Left renal pelvis (tissue), 4 donors: ENCODE results near the gene GRID1. TPM values are rescaled to one million over a fixed set of nuclear protein-coding genes. Genes with fewer than 3 reads are reported as not detected.

Experiments used
- DNase-seq, 4 donors: peaks; one replicate each; pipeline ENCODE4 v3.0.0-alpha.2; 2013; ENCODE audit warnings: low read depth in 4 of 4, low spot score in 3 of 4
- polyA plus RNA-seq, 4 donors: library from polyadenylated mRNA; unstranded; fragments of 120-200 nt; gene quantifications; one replicate each; pipeline ENCODE4 v1.2.1, GENCODE V29; 2013; ENCODE audit not compliant: insufficient read length in 4 of 4

Gene GRID1
- polyA plus RNA-seq, 4 donors, result 1.6 to 5.4 (median 1.9) TPM

- no peak for DNase-seq
These were observed 762.4 kb downstream of the GRID1 start for GRCh38 chr10:85604136-85604725.

GRCh38 chr10:85603151-85603940 lies 763.2 kb downstream of the GRID1 start:
- DNase-seq, result no peak

GRCh38 chr10:85602713-85603112 lies 763.9 kb downstream of the GRID1 start:
- no peak for DNase-seq

GRCh38 chr10:85602306-85602705 lies 764.3 kb downstream of the GRID1 start:
- DNase-seq, result no peak

- no peak for DNase-seq
These were observed 765.1 kb downstream of the GRID1 start for GRCh38 chr10:85601526-85601925.

GRCh38 chr10:85600744-85601081 lies 765.9 kb downstream of the GRID1 start:
- no peak for DNase-seq

- DNase-seq, result no peak
These were observed 766.4 kb downstream of the GRID1 start for GRCh38 chr10:85600026-85600743.

GRCh38 chr10:85599081-85599480 lies 767.5 kb downstream of the GRID1 start:
- no peak for DNase-seq

GRCh38 chr10:85598646-85599045 lies 767.9 kb downstream of the GRID1 start:
- DNase-seq, result no peak

GRCh38 chr10:85597006-85597405 lies 769.6 kb downstream of the GRID1 start:
- DNase-seq, result no peak

- DNase-seq, result no peak
These were observed 770.2 kb downstream of the GRID1 start for GRCh38 chr10:85596389-85596788.

- no peak for DNase-seq
These were observed 772.4 kb downstream of the GRID1 start for GRCh38 chr10:85594239-85594638.

GRCh38 chr10:85593226-85593772 lies 773.3 kb downstream of the GRID1 start:
- DNase-seq, result no peak

GRCh38 chr10:85581371-85581770 lies 785.2 kb downstream of the GRID1 start:
- no peak for DNase-seq

GRCh38 chr10:85580585-85580984 lies 786.0 kb downstream of the GRID1 start:
- no peak for DNase-seq

GRCh38 chr10:85578860-85579259 lies 787.7 kb downstream of the GRID1 start:
- DNase-seq, result no peak

GRCh38 chr10:85575441-85575840 lies 791.2 kb downstream of the GRID1 start:
- DNase-seq, result no peak

- DNase-seq, result no peak
These were observed 795.7 kb downstream of the GRID1 start for GRCh38 chr10:85570871-85571270.

GRCh38 chr10:85565381-85565780 lies 801.2 kb downstream of the GRID1 start:
- no peak for DNase-seq

GRCh38 chr10:85558533-85558932 lies 808.1 kb downstream of the GRID1 start:
- no peak for DNase-seq

- no peak for DNase-seq
These were observed 808.9 kb downstream of the GRID1 start for GRCh38 chr10:85557706-85558105.

- DNase-seq, result no peak
These were observed 809.5 kb downstream of the GRID1 start for GRCh38 chr10:85557077-85557476.
